Ectodermal cell (in vitro differentiated cells): ENCODE results near the gene SOX2. TPM values are rescaled to one million over a fixed set of nuclear protein-coding genes. Genes with fewer than 3 reads are reported as not detected.

Experiments
- H3K27ac ChIP-seq: 2 replicates; pipeline ENCODE4 v1.7.0; 2013; ENCODE audit warnings: mild to moderate bottlenecking, low read depth, low read length; ENCODE audit not compliant: insufficient read depth, poor library complexity, severe bottlenecking
- H3K27me3 ChIP-seq: 2 replicates; pipeline ENCODE4 v1.7.0; 2013; ENCODE audit warnings: mild to moderate bottlenecking, low read length; ENCODE audit not compliant: insufficient read depth, control insufficient read depth, poor library complexity, severe bottlenecking
- H3K36me3 ChIP-seq: one replicate; pipeline ENCODE4 v1.7.0; 2013; ENCODE audit warnings: low read length; ENCODE audit not compliant: control insufficient read depth, insufficient read depth
- H3K4me1 ChIP-seq: one replicate; pipeline ENCODE4 v1.7.0; 2013; ENCODE audit warnings: low read length; ENCODE audit not compliant: control insufficient read depth, insufficient read depth
- H3K4me3 ChIP-seq: 2 replicates; pipeline ENCODE4 v1.7.0; 2013; ENCODE audit warnings: low read depth, low read length, control low read depth; ENCODE audit not compliant: insufficient read depth
- H3K9me3 ChIP-seq: 2 replicates; pipeline ENCODE4 v1.7.0; 2013; ENCODE audit warnings: mild to moderate bottlenecking, low read length, moderate library complexity; ENCODE audit not compliant: control insufficient read depth
- WGBS, 2 experiments: methylation state at CpG; one replicate each; pipeline ENCODE4 v1.1.7; 2013; ENCODE audit warnings: missing lambda C conversion rate in 2 of 2; 5-methylcytosine and 5-hydroxymethylcytosine counted together
- polyA plus RNA-seq, 4 experiments: library from polyadenylated mRNA; stranded (reverse); fragments of 50-300 nt; gene quantifications; one replicate each; pipeline ENCODE4 v1.2.3, GENCODE V29; 2013

SOX2 gene
- polyA plus RNA-seq (2013, experiment 1 of 4) = 253 TPM
- polyA plus RNA-seq (2013, experiment 2 of 4) = 302 TPM
- 273 TPM for polyA plus RNA-seq (2013, experiment 3 of 4)
- polyA plus RNA-seq (2013, experiment 4 of 4) = 302 TPM

- Histone ChIP-seq H3K4me3 (peak within 1 kb of the TSS; percentile 97), H3K36me3 (peaks cover 11% of the 10 kb centered on the region), H3K9me3 (no peaks in the 10 kb centered on the region), H3K27me3 (peaks cover 12% of the 10 kb centered on the region), H3K27ac (peak within 1 kb of the TSS; percentile 96), H3K4me1 (peaks cover 36% of the 10 kb centered on the region)
- 1% methylated on average over 31 to 37 of the region's 37 CpGs for WGBS, 2 experiments
These were observed at the start of gene SOX2 for GRCh38 chr3:181711325-181712135. Gene SOX2 (plus strand): TSS chr3:181711925. CDS start chr3:181712361, 436 bp downstream.

GRCh38 chr3:181683563-181683962 lies 28.2 kb upstream of the SOX2 start:
- no peak overlapping the region for H3K4me3 ChIP-seq
- no peaks in the 10 kb centered on the region for H3K27me3 ChIP-seq
- H3K9me3 ChIP-seq = no peaks in the 10 kb centered on the region
- WGBS, 2 experiments = 83 to 100% methylated on average over 1 of the region's 1 CpG
- H3K4me1 ChIP-seq = peaks cover 7% of the 10 kb centered on the region
- no peaks in the 10 kb centered on the region for H3K36me3 ChIP-seq
- H3K27ac ChIP-seq = no peak overlapping the region

GRCh38 chr3:181687190-181687589 lies 24.5 kb upstream of the SOX2 start:
- Histone ChIP-seq H3K4me1 (peaks cover 7% of the 10 kb centered on the region), H3K27me3 (no peaks in the 10 kb centered on the region), H3K27ac (no peak overlapping the region), H3K36me3 (no peaks in the 10 kb centered on the region), H3K4me3 (no peak overlapping the region), H3K9me3 (no peaks in the 10 kb centered on the region)
- 33 to 48% methylated on average over 1 of the region's 1 CpG for WGBS, 2 experiments

GRCh38 chr3:181687731-181688130 lies 24.0 kb upstream of the SOX2 start:
- 82 to 100% methylated on average over 2 of the region's 2 CpGs for WGBS, 2 experiments
- Histone ChIP-seq H3K36me3 (no peaks in the 10 kb centered on the region), H3K27me3 (no peaks in the 10 kb centered on the region), H3K27ac (no peak overlapping the region), H3K4me3 (no peak overlapping the region), H3K4me1 (peaks cover 12% of the 10 kb centered on the region), H3K9me3 (no peaks in the 10 kb centered on the region)

GRCh38 chr3:181689546-181689945 lies 22.2 kb upstream of the SOX2 start:
- no peaks in the 10 kb centered on the region for H3K36me3 ChIP-seq
- 56 to 70% methylated on average over 3 of the region's 3 CpGs for WGBS, 2 experiments
- H3K27me3 ChIP-seq = no peaks in the 10 kb centered on the region
- no peak overlapping the region for H3K4me3 ChIP-seq
- H3K4me1 ChIP-seq = peaks cover 12% of the 10 kb centered on the region
- no peak overlapping the region for H3K27ac ChIP-seq
- H3K9me3 ChIP-seq = no peaks in the 10 kb centered on the region

- Histone ChIP-seq H3K36me3 (no peaks in the 10 kb centered on the region), H3K27ac (no peak overlapping the region), H3K4me1 (peaks cover 12% of the 10 kb centered on the region), H3K27me3 (peaks cover 4% of the 10 kb centered on the region), H3K9me3 (no peaks in the 10 kb centered on the region), H3K4me3 (no peak overlapping the region)
- WGBS, 2 experiments = 92 to 94% methylated on average over 2 of the region's 2 CpGs
These were observed 21.0 kb upstream of the SOX2 start for GRCh38 chr3:181690769-181691168.

GRCh38 chr3:181691901-181692300 lies 19.8 kb upstream of the SOX2 start:
- Histone ChIP-seq H3K4me1 (peaks cover 19% of the 10 kb centered on the region), H3K9me3 (no peaks in the 10 kb centered on the region), H3K27ac (no peak overlapping the region), H3K36me3 (no peaks in the 10 kb centered on the region), H3K4me3 (no peak overlapping the region), H3K27me3 (peaks cover 15% of the 10 kb centered on the region)
- whole genome bisulfite sequencing, 2 experiments = 93 to 94% methylated on average over 2 of the region's 2 CpGs

GRCh38 chr3:181692311-181693145 lies 19.2 kb upstream of the SOX2 start:
- Histone ChIP-seq H3K27ac (no peak overlapping the region), H3K9me3 (no peaks in the 10 kb centered on the region), H3K36me3 (no peaks in the 10 kb centered on the region), H3K4me3 (no peak overlapping the region), H3K4me1 (peaks cover 13% of the 10 kb centered on the region), H3K27me3 (peaks cover 22% of the 10 kb centered on the region)
- 61 to 66% methylated on average over 2 of the region's 2 CpGs for WGBS, 2 experiments

- Histone ChIP-seq H3K27ac (no peak overlapping the region), H3K36me3 (no peaks in the 10 kb centered on the region), H3K27me3 (peaks cover 25% of the 10 kb centered on the region), H3K4me1 (peaks cover 16% of the 10 kb centered on the region), H3K4me3 (no peak overlapping the region), H3K9me3 (no peaks in the 10 kb centered on the region)
- WGBS, 2 experiments = 87 to 100% methylated on average over 1 of the region's 1 CpG
These were observed 18.4 kb upstream of the SOX2 start for GRCh38 chr3:181693280-181693679.
